Tibial artery (tissue), 4 donors: ENCODE data around the gene SH3RF1.
A peak's percentile ranks its signal among the peaks of the same experiment; 100 is the strongest.

Experiments
- DNase-seq, 2 donors: peaks; one replicate each; pipeline ENCODE4 v3.0.0-alpha.2; 2019
- H3K27ac ChIP-seq, 2 donors: fragments of 200-600 bp; sonication (generic) in 1 of 2; 1 replicate in 1 of 2; 2 replicates in 1 of 2; pipeline ENCODE4 v1.5.1; 2018 to 2019; ENCODE audit warnings: mild to moderate bottlenecking in 1 of 2
- H3K27me3 ChIP-seq, 2 donors: fragments of 200-600 bp; sonication (generic) in 1 of 2; one replicate each; pipeline versions ENCODE4 v1.5.1 to v1.6.0; 2016 to 2019
- H3K36me3 ChIP-seq, 3 donors: fragments of 200-600 bp; sonication (generic) in 2 of 3; one replicate each; pipeline ENCODE4 v1.5.1; 2016 to 2019; ENCODE audit warnings: mild to moderate bottlenecking in 2 of 3
- H3K4me1 ChIP-seq, 4 donors: fragments of 200-600 bp; sonication (generic) in 2 of 4; 1 replicate in 3 of 4; 2 replicates in 1 of 4; pipeline ENCODE4 v1.5.1; 2016 to 2019
- H3K4me3 ChIP-seq, 2 donors: fragments of 200-600 bp; sonication (generic) in 1 of 2; 1 replicate in 1 of 2; 2 replicates in 1 of 2; pipeline ENCODE4 v1.5.1; 2018 to 2019; ENCODE audit warnings: mild to moderate bottlenecking in 2 of 2
- H3K9me3 ChIP-seq, 3 donors: fragments of 200-600 bp; sonication (generic) in 1 of 3; one replicate each; pipeline ENCODE4 v1.5.1; 2016 to 2019
- intact Hi-C: fragments of 100-400 bp; cut with DNase I; formaldehyde crosslinking; loops from one replicate; pipeline ENCODE4 v1.15.0; 2023; ENCODE audit warnings: low total_unique reads
- TF ChIP-seq, protein P1 (sequence below), 2 experiments: fragments of 200-600 bp in 1 of 2; fragments of 450-650 bp in 1 of 2; IDR thresholded peaks; one replicate each; pipeline ENCODE4 v1.5.1; 2017 to 2019; ENCODE audit warnings: antibody characterized with exemption in 2 of 2, mild to moderate bottlenecking in 1 of 2, moderate library complexity in 1 of 2

Gene SH3RF1

DNA sequence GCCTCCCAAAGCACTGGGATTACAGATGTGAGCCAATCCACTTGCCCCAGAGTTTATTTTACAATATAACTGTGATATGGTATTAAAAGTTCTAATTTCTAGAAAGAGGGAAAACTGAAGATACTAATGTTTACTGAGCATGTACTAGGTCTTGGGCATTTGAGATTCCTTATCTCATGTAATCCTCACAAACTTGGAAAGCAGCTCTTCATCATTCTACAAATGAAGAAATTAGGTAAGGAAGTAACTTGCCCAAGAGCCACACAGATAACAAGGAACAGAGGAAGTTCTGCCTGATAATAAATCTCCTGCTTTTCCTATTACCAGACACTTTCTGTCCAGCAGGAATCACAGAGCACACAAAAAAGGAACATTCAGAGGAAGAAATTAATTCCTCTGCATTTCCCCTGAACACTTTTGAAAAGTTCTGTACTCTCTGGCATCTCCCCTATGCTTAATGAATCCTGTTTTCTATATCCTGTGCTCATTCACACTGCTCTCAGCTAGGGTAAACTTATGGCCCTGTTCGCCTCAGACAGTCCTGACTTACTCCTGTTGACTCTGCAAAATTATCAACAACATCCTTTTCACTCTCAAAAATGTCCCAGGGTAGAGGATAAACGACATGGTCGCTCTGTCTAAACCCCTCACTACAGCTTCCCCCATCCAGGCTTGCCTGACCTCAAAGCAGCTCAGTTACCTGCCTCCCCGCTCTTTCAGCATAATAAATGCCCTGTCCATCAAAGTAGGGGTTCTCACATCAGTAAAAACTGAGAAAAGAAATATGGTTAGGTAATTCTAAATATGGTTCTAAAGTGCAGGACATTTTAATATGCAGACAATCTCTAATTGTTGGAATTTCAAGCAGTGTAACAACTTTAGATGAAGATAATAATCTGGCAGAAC lies 13.6 kb downstream of the SH3RF1 start:
- H3K4me1 ChIP-seq = peaks cover 0 to 97% (median 67%) of the 10 kb centered on the region in 4 donors
- H3K4me3 ChIP-seq = no peak overlapping the region
- H3K27me3 ChIP-seq = no peaks in the 10 kb centered on the region
- H3K9me3 ChIP-seq = no peaks in the 10 kb centered on the region
- no peaks in the 10 kb centered on the region for H3K36me3 ChIP-seq
- no peak for DNase-seq
- TF ChIP-seq, protein P1, sequence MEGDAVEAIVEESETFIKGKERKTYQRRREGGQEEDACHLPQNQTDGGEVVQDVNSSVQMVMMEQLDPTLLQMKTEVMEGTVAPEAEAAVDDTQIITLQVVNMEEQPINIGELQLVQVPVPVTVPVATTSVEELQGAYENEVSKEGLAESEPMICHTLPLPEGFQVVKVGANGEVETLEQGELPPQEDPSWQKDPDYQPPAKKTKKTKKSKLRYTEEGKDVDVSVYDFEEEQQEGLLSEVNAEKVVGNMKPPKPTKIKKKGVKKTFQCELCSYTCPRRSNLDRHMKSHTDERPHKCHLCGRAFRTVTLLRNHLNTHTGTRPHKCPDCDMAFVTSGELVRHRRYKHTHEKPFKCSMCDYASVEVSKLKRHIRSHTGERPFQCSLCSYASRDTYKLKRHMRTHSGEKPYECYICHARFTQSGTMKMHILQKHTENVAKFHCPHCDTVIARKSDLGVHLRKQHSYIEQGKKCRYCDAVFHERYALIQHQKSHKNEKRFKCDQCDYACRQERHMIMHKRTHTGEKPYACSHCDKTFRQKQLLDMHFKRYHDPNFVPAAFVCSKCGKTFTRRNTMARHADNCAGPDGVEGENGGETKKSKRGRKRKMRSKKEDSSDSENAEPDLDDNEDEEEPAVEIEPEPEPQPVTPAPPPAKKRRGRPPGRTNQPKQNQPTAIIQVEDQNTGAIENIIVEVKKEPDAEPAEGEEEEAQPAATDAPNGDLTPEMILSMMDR (IDR thresholded peaks at IDR 0.05) = no peak
- intact Hi-C loops = no loop called here
- H3K27ac ChIP-seq = peak overlapping the region in 1 of 2 donors; percentile 29

DNA sequence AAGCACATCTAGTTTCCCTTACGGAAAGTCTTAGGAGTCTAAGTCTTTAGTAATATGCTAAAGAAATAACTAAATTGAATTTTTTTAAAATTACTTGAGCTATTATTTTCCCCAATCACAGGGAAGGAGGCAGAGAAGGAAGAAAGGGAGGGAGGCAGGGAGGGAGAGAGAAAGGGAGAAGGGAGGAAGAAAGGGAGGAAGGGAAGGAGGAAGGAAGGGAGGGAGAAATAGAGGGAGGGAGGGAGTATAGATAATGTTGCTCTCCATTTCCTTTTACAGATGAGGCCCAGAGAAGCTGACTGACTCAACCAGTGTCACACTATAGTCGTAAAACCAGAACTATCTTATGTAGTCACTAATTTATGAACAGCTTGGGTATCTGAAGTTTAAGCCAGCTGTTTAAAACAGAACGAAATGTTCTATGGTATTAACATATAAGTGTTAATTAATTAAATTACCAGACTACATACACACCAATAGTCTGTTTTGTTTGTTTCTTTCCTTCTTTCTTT lies 14.6 kb downstream of the SH3RF1 start:
- intact Hi-C loops = no loop called here
- Histone ChIP-seq H3K27ac (no peak overlapping the region), H3K9me3 (no peaks in the 10 kb centered on the region), H3K27me3 (no peaks in the 10 kb centered on the region), H3K36me3 (no peaks in the 10 kb centered on the region), H3K4me3 (no peak overlapping the region), H3K4me1 (peaks cover 0 to 100% (median 68%) of the 10 kb centered on the region in 4 donors)
- TF ChIP-seq, protein P1 (IDR thresholded peaks at IDR 0.05) = no peak
- no peak for DNase-seq

DNA sequence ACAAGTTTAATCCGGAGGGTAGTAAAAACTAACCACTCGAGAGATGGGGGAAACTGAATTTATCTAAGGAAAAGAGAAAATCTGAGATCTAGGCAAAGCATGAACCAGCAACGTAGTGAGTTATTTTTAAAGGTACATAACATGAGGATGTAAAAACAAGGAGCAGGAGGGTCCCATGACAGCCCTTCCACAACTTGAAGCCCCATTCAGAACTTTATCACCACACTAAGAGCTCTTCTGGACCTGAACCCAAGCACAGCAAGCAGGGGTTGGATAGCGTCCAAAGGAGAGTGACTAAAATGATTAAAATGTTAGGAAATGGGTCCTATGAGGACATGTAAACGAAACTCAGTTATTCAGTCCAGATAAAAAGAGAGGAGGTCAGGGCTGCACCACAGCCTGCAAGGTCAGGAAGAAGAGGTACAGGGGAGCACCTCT lies 16.2 kb downstream of the SH3RF1 start:
- peak in 1 of 2 donors; percentile 51 for DNase-seq
- peak overlapping the region; percentile 38 to 54 for H3K27ac ChIP-seq
- no peaks in the 10 kb centered on the region for H3K27me3 ChIP-seq
- no peaks in the 10 kb centered on the region for H3K9me3 ChIP-seq
- no peaks in the 10 kb centered on the region for H3K36me3 ChIP-seq
- H3K4me3 ChIP-seq = no peak overlapping the region
- intact Hi-C loops = no loop called here
- H3K4me1 ChIP-seq = peaks cover 0 to 100% (median 69%) of the 10 kb centered on the region in 4 donors
- TF ChIP-seq, protein P1 (IDR thresholded peaks at IDR 0.05) = no peak

DNA sequence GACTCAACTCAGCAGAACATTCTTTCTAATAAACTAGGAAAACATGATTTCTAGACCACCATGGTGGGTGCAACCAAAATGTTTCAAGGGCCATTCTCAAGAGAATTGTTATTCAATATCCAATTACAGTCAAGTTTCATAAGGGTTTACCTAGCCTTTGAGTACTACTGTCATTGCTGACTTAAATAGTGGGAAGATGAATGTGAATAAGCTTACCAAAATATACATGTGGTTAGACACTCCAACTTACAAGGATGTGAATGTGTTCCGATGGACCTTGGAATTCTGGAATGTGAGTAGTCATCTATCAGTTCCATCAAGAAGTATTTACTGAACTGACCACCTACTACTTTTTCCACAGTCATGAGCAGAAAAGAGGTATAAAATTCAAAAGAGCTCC lies 16.9 kb downstream of the SH3RF1 start:
- H3K36me3 ChIP-seq = no peaks in the 10 kb centered on the region
- H3K27ac ChIP-seq = peak overlapping the region in 1 of 2 donors; percentile 54
- DNase-seq = no peak
- no peaks in the 10 kb centered on the region for H3K9me3 ChIP-seq
- H3K27me3 ChIP-seq = no peaks in the 10 kb centered on the region
- peaks cover 0 to 100% (median 69%) of the 10 kb centered on the region in 4 donors for H3K4me1 ChIP-seq
- no peak overlapping the region for H3K4me3 ChIP-seq
- TF ChIP-seq, protein P1 (IDR thresholded peaks at IDR 0.05) = no peak
- intact Hi-C loops = no loop called here

DNA sequence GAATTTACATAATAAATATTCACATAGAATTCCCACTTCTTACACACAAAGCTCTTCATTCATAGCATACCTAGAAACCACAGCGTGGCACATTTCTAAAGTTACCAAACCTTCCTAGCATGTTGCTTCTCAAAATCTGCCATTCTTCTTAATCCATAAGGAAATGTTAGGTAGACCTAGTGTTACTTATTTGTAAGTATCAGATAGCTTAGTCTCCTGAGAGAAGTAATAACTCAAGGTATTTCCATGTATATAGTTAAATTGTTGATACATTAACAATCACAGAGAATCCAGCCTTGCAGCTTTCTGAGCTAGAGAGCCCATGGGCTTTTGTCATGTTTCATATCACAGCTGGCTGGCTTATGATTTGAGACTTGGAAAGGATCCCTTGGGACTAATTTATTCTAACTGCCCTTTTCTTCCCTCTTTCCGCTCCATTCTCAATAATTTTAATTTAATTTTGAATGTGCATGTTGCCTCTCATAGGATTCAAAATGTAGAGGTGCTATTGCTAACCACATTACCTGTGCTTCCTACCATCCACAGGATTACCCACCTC lies 17.6 kb downstream of the SH3RF1 start:
- intact Hi-C loops = no loop called here
- H3K4me1 ChIP-seq = peaks cover 0 to 94% (median 67%) of the 10 kb centered on the region in 4 donors

More for the DNA sequence above, 17.6 kb downstream of the SH3RF1 start:
- no peak for DNase-seq
- no peaks in the 10 kb centered on the region for H3K9me3 ChIP-seq
- no peaks in the 10 kb centered on the region for H3K27me3 ChIP-seq
- no peaks in the 10 kb centered on the region for H3K36me3 ChIP-seq
- no peak overlapping the region for H3K4me3 ChIP-seq
- peak overlapping the region; percentile 42 to 48 for H3K27ac ChIP-seq
- TF ChIP-seq, protein P1 (IDR thresholded peaks at IDR 0.05) = no peak
